CD4-positive, alpha-beta memory T cell (primary cell): ENCODE measurements around the gene ACKR2. TPM values are rescaled to one million over a fixed set of nuclear protein-coding genes. Genes with fewer than 3 reads are reported as not detected.
"Not testable (repeated sequence)": the region's sequence is repeated elsewhere in the genome, so short reads cannot be mapped to it uniquely, and the experiment has no call there.

Experiments used
- CTCF ChIA-PET: fragments of 350-600 bp; sonication (Branson Sonifier 250); formaldehyde crosslinking; loops from one replicate; lab custom pipeline; 2021; ENCODE audit warnings: inconsistent platforms; ENCODE audit not compliant: partially characterized antibody; lab: Charles Lee
- POLR2A ChIA-PET: fragments of 350-600 bp; sonication (Branson Sonifier 250); formaldehyde crosslinking; loops from one replicate; lab custom pipeline; 2021; ENCODE audit not compliant: partially characterized antibody; lab: Charles Lee
- DNase-seq, 5 donors: peaks; one replicate each; pipeline versions ENCODE4 v3.0.0 to v3.0.0-alpha.2; 2020 to 2022; ENCODE audit warnings: mixed read lengths in 1 of 5
- H3K27ac ChIP-seq: one replicate; pipeline ENCODE4 v1.7.0; 2013; ENCODE audit warnings: low read depth, low read length
- H3K27me3 ChIP-seq: 2 replicates; pipeline ENCODE4 v1.7.0; 2013; ENCODE audit warnings: mild to moderate bottlenecking, low read length, moderate library complexity; ENCODE audit not compliant: insufficient read depth
- H3K36me3 ChIP-seq: 2 replicates; pipeline ENCODE4 v1.7.0; 2013; ENCODE audit warnings: mild to moderate bottlenecking, low read length, moderate library complexity; ENCODE audit not compliant: insufficient read depth
- H3K4me1 ChIP-seq: 2 replicates; pipeline ENCODE4 v1.7.0; 2013; ENCODE audit warnings: mild to moderate bottlenecking, low read length, moderate library complexity; ENCODE audit not compliant: insufficient read depth
- H3K4me3 ChIP-seq, 2 donors: one replicate each; pipeline ENCODE4 v1.7.0; 2013; ENCODE audit warnings: low read length in 2 of 2, mild to moderate bottlenecking in 1 of 2
- H3K9me3 ChIP-seq, 2 donors: one replicate each; pipeline ENCODE4 v1.7.0; 2013; ENCODE audit warnings: low read length in 2 of 2, control low read depth in 1 of 2; ENCODE audit not compliant: control insufficient read depth in 1 of 2
- H3K27ac Mint-ChIP-seq, 7 donors: one replicate each; pipeline ENCODE4 v1.8.0; 2020 to 2021; ENCODE audit warnings: mixed read lengths in 7 of 7, mild to moderate bottlenecking in 6 of 7, inconsistent platforms in 3 of 7, moderate library complexity in 3 of 7
- H3K27me3 Mint-ChIP-seq, 2 donors: one replicate each; pipeline ENCODE4 v1.8.0; 2020 to 2021; ENCODE audit warnings: mixed read lengths in 2 of 2
- H3K36me3 Mint-ChIP-seq, 2 donors: one replicate each; pipeline ENCODE4 v1.8.0; 2020 to 2021; ENCODE audit warnings: mixed read lengths in 2 of 2, inconsistent platforms in 1 of 2, mild to moderate bottlenecking in 1 of 2
- H3K4me1 Mint-ChIP-seq, 4 donors: one replicate each; pipeline ENCODE4 v1.8.0; 2020 to 2021; ENCODE audit warnings: mixed read lengths in 4 of 4, mild to moderate bottlenecking in 1 of 4
- H3K4me3 Mint-ChIP-seq, 8 donors: one replicate each; pipeline ENCODE4 v1.8.0; 2020 to 2021; ENCODE audit warnings: mixed read lengths in 8 of 8, mild to moderate bottlenecking in 7 of 8, moderate library complexity in 6 of 8, inconsistent platforms in 3 of 8
- H3K9me3 Mint-ChIP-seq, 8 donors: one replicate each; pipeline ENCODE4 v1.8.0; 2020 to 2021; ENCODE audit warnings: mixed read lengths in 8 of 8, mild to moderate bottlenecking in 5 of 8, inconsistent platforms in 3 of 8, moderate library complexity in 1 of 8
- intact Hi-C: fragments of 100-400 bp; cut with micrococcal nuclease; formaldehyde crosslinking; loops from one replicate; pipeline ENCODE4 v1.15.1; 2023
- polyA plus RNA-seq, 2 donors: library from polyadenylated mRNA; unstranded; fragments of 300-500 nt; fragmentation: Illumina TruSeq; gene quantifications; one replicate each; pipeline ENCODE4 v1.2.3, GENCODE V29; 2021
- total RNA-seq, 2 experiments: library from RNA; stranded (reverse); gene quantifications; one replicate each; pipeline ENCODE4 v1.2.3, GENCODE V29; 2021

ACKR2 gene
- total and polyA plus RNA-seq, 4 experiments from 2014 or later: 0.28 to 0.49 TPM; not detected in 2

GRCh38 chr3:42876940-42877720, 67.9 kb downstream of the ACKR2 start:
- Histone ChIP-seq H3K27ac (no peak overlapping the region), H3K4me3 (no peak overlapping the region), H3K36me3 (no peaks in the 10 kb centered on the region), H3K9me3 (no peaks in the 10 kb centered on the region), H3K4me1 (peaks cover 11% of the 10 kb centered on the region), H3K27me3 (no peaks in the 10 kb centered on the region)
- intact Hi-C loops: no loop called here
- H3K27ac Mint-ChIP-seq: no peak overlapping the region
- DNase-seq: no peak
- no peaks in the 10 kb centered on the region for H3K36me3 Mint-ChIP-seq
- peaks cover 9 to 15% (median 12%) of the 10 kb centered on the region in 4 donors for H3K4me1 Mint-ChIP-seq
- H3K9me3 Mint-ChIP-seq: no peaks in the 10 kb centered on the region
- POLR2A ChIA-PET: no interaction called here
- H3K27me3 Mint-ChIP-seq: peaks cover 2 to 5% of the 10 kb centered on the region in 2 donors
- CTCF ChIA-PET: interaction anchor here (1.5 to 8.2 kb wide), 4 partner anchors 8 to 94 kb away, joined by 3 to 156 read pairs (median 12); no protein-coding TSS in a partner anchor
- no peak overlapping the region for H3K4me3 Mint-ChIP-seq

DNA sequence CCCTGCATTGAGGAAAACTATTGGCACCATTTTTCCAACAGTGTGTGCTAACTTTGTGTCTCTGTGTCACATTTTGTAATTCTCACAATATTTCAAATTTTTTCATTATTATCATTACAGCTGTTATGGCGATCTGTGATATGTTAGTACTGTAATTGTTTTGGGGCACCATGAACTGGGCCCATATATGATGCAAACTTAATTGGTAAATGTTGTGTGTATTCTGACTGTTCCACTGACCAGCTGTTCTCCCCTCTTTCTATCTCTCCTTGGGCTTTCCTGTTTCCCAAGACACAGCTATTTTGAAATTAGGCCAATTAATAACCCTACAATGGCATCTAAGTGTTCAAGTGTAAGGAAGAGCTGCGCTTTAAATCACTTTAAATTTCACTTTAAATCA, 68.6 kb downstream of the ACKR2 start:
- POLR2A ChIA-PET: no interaction called here
- H3K4me1 ChIP-seq: peaks cover 11% of the 10 kb centered on the region
- peaks cover 0 to 1% of the 10 kb centered on the region in 2 donors for H3K27me3 Mint-ChIP-seq
- no peaks in the 10 kb centered on the region for H3K9me3 ChIP-seq
- no peak for DNase-seq
- intact Hi-C loops: no loop called here
- no peak overlapping the region for H3K4me3 Mint-ChIP-seq
- no peak overlapping the region for H3K4me3 ChIP-seq
- no peak overlapping the region for H3K27ac Mint-ChIP-seq
- H3K27ac ChIP-seq: no peak overlapping the region
- H3K27me3 ChIP-seq: no peaks in the 10 kb centered on the region
- peaks cover 9 to 15% (median 12%) of the 10 kb centered on the region in 4 donors for H3K4me1 Mint-ChIP-seq
- H3K36me3 Mint-ChIP-seq: no peaks in the 10 kb centered on the region
- H3K36me3 ChIP-seq: no peaks in the 10 kb centered on the region
- CTCF ChIA-PET: interaction anchor here (0.7 to 8.2 kb wide), 7 partner anchors 9 to 95 kb away, joined by 3 to 156 read pairs (median 4); no protein-coding TSS in a partner anchor
- H3K9me3 Mint-ChIP-seq: no peaks in the 10 kb centered on the region

GRCh38 chr3:42880183-42880582, 70.9 kb downstream of the ACKR2 start:
- Mint-ChIP-seq H3K4me3 (peak overlapping the region; percentile 71 to 89 (median 80)), H3K27me3 (peaks cover 0 to under 1% of the 10 kb centered on the region in 2 donors), H3K27ac (peak overlapping the region in 5 of 7 donors; percentile 29 to 82 (median 67)), H3K4me1 (peaks cover 9 to 15% (median 12%) of the 10 kb centered on the region in 4 donors), H3K9me3 (no peaks in the 10 kb centered on the region), H3K36me3 (no peaks in the 10 kb centered on the region)
- Histone ChIP-seq H3K4me3 (no peak overlapping the region), H3K4me1 (peaks cover 11% of the 10 kb centered on the region), H3K9me3 (no peaks in the 10 kb centered on the region), H3K36me3 (no peaks in the 10 kb centered on the region), H3K27ac (peak overlapping the region; percentile 56), H3K27me3 (no peaks in the 10 kb centered on the region)
- POLR2A ChIA-PET: no interaction called here
- intact Hi-C loops: loop anchor here (2.0 kb wide), 3 partner anchors 75 to 633 kb away; partner anchors contain the start of genes CCDC13 and HIGD1A
- DNase-seq: peak in 1 of 5 donors; percentile 2
- CTCF ChIA-PET: interaction anchor here (2.6 to 8.2 kb wide), 3 partner anchors 11 to 97 kb away, joined by 8 to 156 read pairs (median 16); no protein-coding TSS in a partner anchor

GRCh38 chr3:42880601-42881451, 71.6 kb downstream of the ACKR2 start:
- no peaks in the 10 kb centered on the region for H3K9me3 ChIP-seq
- peak overlapping the region; percentile 56 for H3K27ac ChIP-seq
- Mint-ChIP-seq H3K9me3 (no peaks in the 10 kb centered on the region), H3K27ac (peak overlapping the region; percentile 26 to 87 (median 71)), H3K27me3 (peaks cover 1 to 3% of the 10 kb centered on the region in 2 donors), H3K4me3 (peak overlapping the region; percentile 77 to 89 (median 82)), H3K4me1 (peaks cover 9 to 15% (median 12%) of the 10 kb centered on the region in 4 donors), H3K36me3 (no peaks in the 10 kb centered on the region)
- intact Hi-C loops: loop anchor here (1.0 to 2.0 kb wide), 7 partner anchors 50 to 634 kb away; partner anchors contain the start of genes CCDC13 and HIGD1A
- no peaks in the 10 kb centered on the region for H3K36me3 ChIP-seq
- H3K4me3 ChIP-seq: peak overlapping the region in 1 of 2 donors; percentile 74
- POLR2A ChIA-PET: interaction anchor here (0.8 to 1.4 kb wide), 5 partner anchors 48 to 101 kb away, joined by 3 to 4 read pairs (median 3); partner anchors contain the start of gene HIGD1A
- DNase-seq: peak; percentile 83 to 86 (median 85)
- CTCF ChIA-PET: interaction anchor here (0.7 to 8.2 kb wide), 19 partner anchors 9 to 309 kb away, joined by 3 to 156 read pairs (median 4); no protein-coding TSS in a partner anchor
- H3K27me3 ChIP-seq: no peaks in the 10 kb centered on the region
- H3K4me1 ChIP-seq: peaks cover 11% of the 10 kb centered on the region

- CTCF ChIA-PET: interaction anchor here (0.7 to 8.2 kb wide), 4 partner anchors 44 to 100 kb away, joined by 3 to 156 read pairs (median 9); no protein-coding TSS in a partner anchor
- H3K27ac ChIP-seq, intact Hi-C loops, H3K36me3 ChIP-seq, H3K9me3 Mint-ChIP-seq, H3K36me3 Mint-ChIP-seq, POLR2A ChIA-PET, H3K4me3 ChIP-seq, DNase-seq, H3K4me3 Mint-ChIP-seq, H3K27me3 ChIP-seq, H3K9me3 ChIP-seq: not testable (repeated sequence)
- peaks cover 11% of the 10 kb centered on the region for H3K4me1 ChIP-seq
- H3K4me1 Mint-ChIP-seq: peaks cover 9 to 15% (median 12%) of the 10 kb centered on the region in 4 donors
- H3K27ac Mint-ChIP-seq: peak overlapping the region in 1 of 7 donors; percentile 9
- H3K27me3 Mint-ChIP-seq: peaks cover 8 to 11% of the 10 kb centered on the region in 2 donors
Measured at GRCh38 chr3:42883251-42883930, 74.1 kb downstream of the ACKR2 start.

DNA sequence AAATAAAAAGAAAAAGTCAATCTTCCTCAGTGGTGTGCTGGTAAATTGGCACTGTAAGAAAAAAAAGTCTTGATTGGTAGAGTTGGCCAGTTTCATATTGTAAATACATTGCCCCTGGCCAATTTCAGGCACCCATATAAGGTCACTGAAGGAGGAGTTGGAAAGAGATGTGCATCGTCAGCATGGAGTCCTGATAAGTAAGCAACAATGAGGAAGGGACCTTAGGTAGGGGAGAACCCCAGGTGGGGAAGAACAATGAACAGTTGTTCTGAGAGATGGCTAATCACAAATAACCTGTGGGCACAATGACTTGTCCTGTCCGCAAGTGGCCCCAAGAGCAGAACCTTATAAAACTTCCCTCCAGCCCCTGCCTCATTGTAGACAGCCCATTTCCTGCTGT, 75.1 kb downstream of the ACKR2 start:
- CTCF ChIA-PET: no interaction called here
- peaks cover 9 to 15% (median 12%) of the 10 kb centered on the region in 4 donors for H3K4me1 Mint-ChIP-seq
- H3K9me3 Mint-ChIP-seq: no peaks in the 10 kb centered on the region

More for the DNA sequence above, 75.1 kb downstream of the ACKR2 start:
- Histone ChIP-seq H3K9me3 (no peaks in the 10 kb centered on the region), H3K36me3 (no peaks in the 10 kb centered on the region), H3K27me3 (no peaks in the 10 kb centered on the region), H3K4me1 (peaks cover 11% of the 10 kb centered on the region), H3K4me3 (no peak overlapping the region), H3K27ac (no peak overlapping the region)
- H3K27ac Mint-ChIP-seq: no peak overlapping the region
- POLR2A ChIA-PET: no interaction called here
- intact Hi-C loops: no loop called here
- no peaks in the 10 kb centered on the region for H3K36me3 Mint-ChIP-seq
- no peak overlapping the region for H3K4me3 Mint-ChIP-seq
- no peak for DNase-seq
- peaks cover 12 to 15% of the 10 kb centered on the region in 2 donors for H3K27me3 Mint-ChIP-seq
